Endothelial cell (in vitro differentiated cells): Measurements from ENCODE around the gene TRIM63. TPM values are rescaled to one million over a fixed set of nuclear protein-coding genes. Genes with fewer than 3 reads are reported as not detected.

Source experiments
- DNase-seq: peaks from one replicate; pipeline ENCODE4 v3.0.0; 2021; ENCODE audit warnings: low spot score
- H3K27ac Mint-ChIP-seq: one replicate; pipeline ENCODE4 v1.8.0; 2021; ENCODE audit warnings: mixed read lengths, inconsistent platforms; ENCODE audit not compliant: unreplicated experiment
- H3K27me3 Mint-ChIP-seq: one replicate; pipeline ENCODE4 v1.8.0; 2021; ENCODE audit warnings: mild to moderate bottlenecking, moderate library complexity, mixed read lengths, inconsistent platforms; ENCODE audit not compliant: unreplicated experiment
- H3K36me3 Mint-ChIP-seq: one replicate; pipeline ENCODE4 v1.8.0; 2021; ENCODE audit warnings: mild to moderate bottlenecking, low read depth, mixed read lengths, inconsistent platforms; ENCODE audit not compliant: unreplicated experiment
- H3K4me1 Mint-ChIP-seq: one replicate; pipeline ENCODE4 v1.8.0; 2021; ENCODE audit warnings: mild to moderate bottlenecking, mixed read lengths, inconsistent platforms; ENCODE audit not compliant: unreplicated experiment
- H3K4me3 Mint-ChIP-seq: one replicate; pipeline ENCODE4 v1.8.0; 2021; ENCODE audit warnings: mild to moderate bottlenecking, mixed read lengths, inconsistent platforms; ENCODE audit not compliant: unreplicated experiment
- H3K9me3 Mint-ChIP-seq: one replicate; pipeline ENCODE4 v1.8.0; 2021; ENCODE audit warnings: mixed read lengths, inconsistent platforms; ENCODE audit not compliant: unreplicated experiment
- CTCF ChIP-seq: fragments of 200-600 bp; sonication (generic); IDR thresholded peaks from one replicate; pipeline ENCODE4 v1.5.0; 2021; ENCODE audit warnings: antibody characterized with exemption; ENCODE audit not compliant: unreplicated experiment
- total RNA-seq: library from RNA; stranded (reverse); fragmentation: NEBNext Ultra II Directional; extraction: Animal tissue kit (Norgen Biotek cat#: 25700); gene quantifications from one replicate; pipeline ENCODE4 v1.2.1, GENCODE V29; 2021; ENCODE audit not compliant: unreplicated experiment

Gene TRIM63
- total RNA-seq, 1 donor from 2014 or later = not detected

DNA sequence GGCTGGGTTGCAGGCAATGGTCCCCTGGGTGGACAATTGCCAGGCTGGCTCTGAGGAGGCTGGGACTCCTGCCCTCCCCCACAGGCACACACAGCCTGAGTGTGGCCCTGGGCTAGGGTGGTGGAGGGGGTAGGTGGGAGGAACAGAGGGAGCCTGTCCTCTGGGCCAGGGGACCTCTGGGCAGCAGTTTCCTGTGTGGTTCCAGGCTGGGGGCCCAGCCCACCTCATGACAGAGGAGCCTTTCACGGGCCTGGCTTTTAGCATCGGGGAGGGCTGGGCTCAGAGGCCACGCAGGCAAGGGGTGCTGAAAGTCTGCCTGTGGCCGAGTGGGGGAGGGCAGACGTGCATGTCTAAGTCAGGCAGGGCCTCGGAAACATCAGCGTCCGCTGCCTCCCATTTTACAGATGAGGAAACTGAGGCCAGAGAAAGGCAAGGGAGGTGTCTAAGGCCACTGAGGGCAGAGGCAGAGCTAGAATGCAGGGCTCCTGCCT lies 38.9 kb downstream of the TRIM63 start:
- DNase-seq = no peak
- Mint-ChIP-seq H3K36me3 (no peaks in the 10 kb centered on the region), H3K4me1 (no peaks in the 10 kb centered on the region), H3K27ac (no peak overlapping the region), H3K4me3 (no peak overlapping the region), H3K9me3 (no peaks in the 10 kb centered on the region), H3K27me3 (peaks cover 11% of the 10 kb centered on the region)
- TF ChIP-seq CTCF = no peak

DNA sequence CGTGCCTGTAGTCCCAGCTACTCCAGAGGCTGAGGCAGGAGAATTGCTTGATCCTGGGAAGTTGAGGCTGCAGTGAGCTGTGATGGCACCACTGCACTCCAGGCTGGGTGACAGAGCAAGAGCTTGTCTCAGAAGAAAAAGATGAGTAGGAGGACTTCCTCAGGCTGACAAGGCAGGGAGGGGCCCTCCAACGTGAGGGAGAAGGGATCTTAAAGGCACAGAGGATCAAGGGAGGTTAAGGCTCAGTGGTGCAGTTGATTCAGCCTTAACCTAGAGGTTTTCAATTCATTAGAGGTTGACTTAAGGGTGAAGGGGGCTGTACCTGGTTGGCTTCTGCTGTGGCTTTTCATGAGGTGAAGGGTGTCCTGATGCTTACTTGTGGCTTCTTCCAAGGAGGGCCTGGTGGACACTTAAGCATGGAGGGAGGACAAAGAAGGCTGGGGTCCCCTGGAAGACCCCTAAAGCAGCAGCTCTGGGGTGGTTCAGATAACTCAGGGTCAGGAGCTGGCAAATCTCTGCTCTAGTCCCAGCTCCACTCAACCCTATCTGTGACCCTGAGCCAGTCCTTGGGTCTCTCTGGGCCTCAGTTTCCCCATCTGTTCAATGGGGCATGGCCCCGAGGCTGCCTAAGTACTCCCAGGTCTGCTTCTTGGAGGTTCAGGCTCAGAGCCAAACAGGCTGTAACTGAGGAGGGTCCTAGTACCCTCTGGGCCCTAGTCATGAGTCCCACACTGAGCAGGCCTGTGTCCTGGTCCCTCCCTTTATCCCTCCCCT lies 39.5 kb downstream of the TRIM63 start:
- Mint-ChIP-seq H3K27me3 (peaks cover 10% of the 10 kb centered on the region), H3K9me3 (no peaks in the 10 kb centered on the region), H3K4me1 (no peaks in the 10 kb centered on the region), H3K36me3 (no peaks in the 10 kb centered on the region), H3K4me3 (no peak overlapping the region), H3K27ac (no peak overlapping the region)
- no peak for DNase-seq
- TF ChIP-seq CTCF = no peak

DNA sequence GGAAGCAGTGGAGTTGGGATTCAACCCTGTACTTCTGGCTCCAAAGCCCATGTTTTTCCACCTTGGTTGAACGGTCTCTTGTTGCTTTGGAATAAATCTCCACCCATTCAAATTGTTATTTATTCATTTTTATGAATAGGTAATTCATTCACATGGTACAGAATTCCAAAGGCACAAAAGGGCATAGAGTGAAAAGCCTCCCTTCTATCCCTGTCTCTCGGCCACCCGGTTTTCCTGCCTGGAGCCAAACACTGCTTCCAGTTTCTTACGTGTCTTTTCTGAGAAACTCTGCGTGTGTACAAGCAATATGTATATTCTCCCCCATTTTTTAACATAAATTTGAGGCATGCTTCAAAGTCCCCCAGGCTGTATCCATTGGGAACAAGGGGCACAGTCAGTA lies 41.9 kb downstream of the TRIM63 start:
- no peak for DNase-seq
- Mint-ChIP-seq H3K9me3 (no peaks in the 10 kb centered on the region), H3K4me3 (no peak overlapping the region), H3K36me3 (no peaks in the 10 kb centered on the region), H3K27me3 (peaks cover 3% of the 10 kb centered on the region), H3K4me1 (peaks cover 4% of the 10 kb centered on the region), H3K27ac (no peak overlapping the region)
- no peak for TF ChIP-seq CTCF

DNA sequence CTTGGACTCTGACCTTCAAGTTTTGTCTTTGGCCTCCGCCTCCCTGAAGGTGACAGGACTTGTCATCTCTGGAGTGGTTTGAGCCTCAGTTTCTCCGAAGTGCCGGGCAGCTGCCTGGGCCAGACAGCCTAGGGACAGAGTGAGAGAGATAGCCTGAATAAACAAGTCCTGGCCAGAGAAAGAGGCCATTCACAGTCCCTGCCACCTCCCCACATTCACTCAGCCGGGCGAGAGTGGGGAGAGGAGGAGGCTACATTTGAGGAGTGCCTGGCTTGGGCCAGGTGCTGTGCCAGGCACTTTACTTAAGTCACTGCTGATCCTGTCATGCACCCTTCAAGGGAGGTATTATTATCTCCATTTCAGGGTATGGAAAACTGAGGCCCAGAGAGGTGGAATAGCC lies 42.4 kb downstream of the TRIM63 start:
- DNase-seq = no peak
- Mint-ChIP-seq H3K4me1 (peaks cover 4% of the 10 kb centered on the region), H3K27me3 (peaks cover 1% of the 10 kb centered on the region), H3K36me3 (no peaks in the 10 kb centered on the region), H3K4me3 (no peak overlapping the region), H3K9me3 (no peaks in the 10 kb centered on the region), H3K27ac (no peak overlapping the region)
- no peak for TF ChIP-seq CTCF

- DNase-seq = no peak
- TF ChIP-seq CTCF = no peak
- H3K27me3 Mint-ChIP-seq = peaks cover 1% of the 10 kb centered on the region
- no peaks in the 10 kb centered on the region for H3K9me3 Mint-ChIP-seq
- H3K4me1 Mint-ChIP-seq = peaks cover 4% of the 10 kb centered on the region
- no peak overlapping the region for H3K27ac Mint-ChIP-seq
- no peak overlapping the region for H3K4me3 Mint-ChIP-seq
- H3K36me3 Mint-ChIP-seq = no peaks in the 10 kb centered on the region
Measured at GRCh38 chr1:26023826-26024225, 43.6 kb downstream of the TRIM63 start.
